HUES6 (cell line): ENCODE results near the gene PIEZO1.
A peak's percentile ranks its signal among the peaks of the same experiment; 100 is the strongest.

ENCODE experiments used
- H3K27ac ChIP-seq: 2 replicates; pipeline ENCODE4 v1.7.0; 2013; ENCODE audit warnings: low read depth, mild to moderate bottlenecking, low read length, inconsistent platforms
- H3K27me3 ChIP-seq: 2 replicates; pipeline ENCODE4 v1.6.1; 2013; ENCODE audit warnings: low read length; ENCODE audit not compliant: control insufficient read depth, insufficient read depth
- H3K36me3 ChIP-seq: 2 replicates; pipeline ENCODE4 v1.6.1; 2013; ENCODE audit warnings: low read length; ENCODE audit not compliant: control insufficient read depth, insufficient read depth
- H3K4me1 ChIP-seq: 2 replicates; pipeline ENCODE4 v1.6.1; 2013; ENCODE audit warnings: low read length; ENCODE audit not compliant: control insufficient read depth, insufficient read depth
- H3K4me3 ChIP-seq: 2 replicates; pipeline ENCODE4 v1.5.1; 2013; ENCODE audit warnings: low read depth, low read length
- H3K9ac ChIP-seq: one replicate; pipeline ENCODE4 v1.6.1; 2013; ENCODE audit warnings: mild to moderate bottlenecking, low read length
- H3K9me3 ChIP-seq: 2 replicates; pipeline ENCODE4 v1.6.1; 2013; ENCODE audit warnings: low read depth, low read length; ENCODE audit not compliant: control insufficient read depth, insufficient read depth

Gene PIEZO1, protein sequence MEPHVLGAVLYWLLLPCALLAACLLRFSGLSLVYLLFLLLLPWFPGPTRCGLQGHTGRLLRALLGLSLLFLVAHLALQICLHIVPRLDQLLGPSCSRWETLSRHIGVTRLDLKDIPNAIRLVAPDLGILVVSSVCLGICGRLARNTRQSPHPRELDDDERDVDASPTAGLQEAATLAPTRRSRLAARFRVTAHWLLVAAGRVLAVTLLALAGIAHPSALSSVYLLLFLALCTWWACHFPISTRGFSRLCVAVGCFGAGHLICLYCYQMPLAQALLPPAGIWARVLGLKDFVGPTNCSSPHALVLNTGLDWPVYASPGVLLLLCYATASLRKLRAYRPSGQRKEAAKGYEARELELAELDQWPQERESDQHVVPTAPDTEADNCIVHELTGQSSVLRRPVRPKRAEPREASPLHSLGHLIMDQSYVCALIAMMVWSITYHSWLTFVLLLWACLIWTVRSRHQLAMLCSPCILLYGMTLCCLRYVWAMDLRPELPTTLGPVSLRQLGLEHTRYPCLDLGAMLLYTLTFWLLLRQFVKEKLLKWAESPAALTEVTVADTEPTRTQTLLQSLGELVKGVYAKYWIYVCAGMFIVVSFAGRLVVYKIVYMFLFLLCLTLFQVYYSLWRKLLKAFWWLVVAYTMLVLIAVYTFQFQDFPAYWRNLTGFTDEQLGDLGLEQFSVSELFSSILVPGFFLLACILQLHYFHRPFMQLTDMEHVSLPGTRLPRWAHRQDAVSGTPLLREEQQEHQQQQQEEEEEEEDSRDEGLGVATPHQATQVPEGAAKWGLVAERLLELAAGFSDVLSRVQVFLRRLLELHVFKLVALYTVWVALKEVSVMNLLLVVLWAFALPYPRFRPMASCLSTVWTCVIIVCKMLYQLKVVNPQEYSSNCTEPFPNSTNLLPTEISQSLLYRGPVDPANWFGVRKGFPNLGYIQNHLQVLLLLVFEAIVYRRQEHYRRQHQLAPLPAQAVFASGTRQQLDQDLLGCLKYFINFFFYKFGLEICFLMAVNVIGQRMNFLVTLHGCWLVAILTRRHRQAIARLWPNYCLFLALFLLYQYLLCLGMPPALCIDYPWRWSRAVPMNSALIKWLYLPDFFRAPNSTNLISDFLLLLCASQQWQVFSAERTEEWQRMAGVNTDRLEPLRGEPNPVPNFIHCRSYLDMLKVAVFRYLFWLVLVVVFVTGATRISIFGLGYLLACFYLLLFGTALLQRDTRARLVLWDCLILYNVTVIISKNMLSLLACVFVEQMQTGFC (N-terminal part only)

DNA sequence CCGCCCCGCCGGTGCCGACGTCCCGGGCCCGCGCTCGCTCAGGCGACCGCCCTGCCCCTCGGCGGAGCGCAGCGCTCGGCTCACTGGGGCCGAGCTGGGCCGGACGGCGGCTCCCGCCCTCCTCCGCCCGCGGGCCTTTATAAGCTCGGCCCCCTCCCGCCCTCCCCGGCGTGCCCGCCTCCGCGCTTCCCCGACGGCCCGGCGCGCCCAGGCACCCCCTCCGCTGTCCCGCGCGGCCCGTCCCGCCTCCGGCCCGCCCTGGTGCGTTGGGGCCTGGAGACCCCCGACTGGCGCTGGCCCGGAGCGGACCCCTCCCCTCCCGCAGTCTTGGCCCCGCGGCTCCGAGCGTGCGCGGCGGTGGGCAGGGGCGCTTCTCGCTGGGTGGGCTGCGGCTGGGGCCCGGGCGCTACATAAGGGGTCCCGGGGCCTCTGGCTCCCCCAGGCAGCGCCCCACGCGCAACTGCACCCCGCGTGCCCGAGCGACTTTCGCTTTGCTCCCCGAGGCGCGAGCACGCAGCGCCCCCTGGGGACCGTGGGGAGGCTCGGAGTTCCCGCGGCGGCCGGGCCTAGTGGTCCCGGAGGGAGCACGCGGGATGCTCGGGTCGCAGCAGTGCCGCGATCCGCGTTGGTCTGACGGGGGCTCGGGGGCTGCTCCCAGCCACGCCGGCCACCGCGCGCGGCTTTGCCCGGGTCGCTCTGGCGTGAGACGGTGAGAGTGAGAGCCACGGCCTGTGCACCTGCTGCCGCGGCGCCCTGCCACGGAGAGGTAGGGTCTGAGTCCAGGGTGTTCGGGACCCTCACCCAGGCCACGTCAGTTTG, at the start of gene PIEZO1:
PIEZO1 (minus strand) TSS at position 115 of the 819 bp plus-strand sequence. CDS start 256 bp downstream, outside the sequence.
- no peaks in the 10 kb centered on the region for H3K9me3 ChIP-seq
- H3K9ac ChIP-seq: peak within 1 kb of the TSS; percentile 46
- no peaks in the 10 kb centered on the region for H3K36me3 ChIP-seq
- peaks cover 25% of the 10 kb centered on the region for H3K4me1 ChIP-seq
- peak within 1 kb of the TSS; percentile 56 for H3K4me3 ChIP-seq
- H3K27me3 ChIP-seq: peaks cover 75% of the 10 kb centered on the region
- no peak within 1 kb of the TSS for H3K27ac ChIP-seq

DNA sequence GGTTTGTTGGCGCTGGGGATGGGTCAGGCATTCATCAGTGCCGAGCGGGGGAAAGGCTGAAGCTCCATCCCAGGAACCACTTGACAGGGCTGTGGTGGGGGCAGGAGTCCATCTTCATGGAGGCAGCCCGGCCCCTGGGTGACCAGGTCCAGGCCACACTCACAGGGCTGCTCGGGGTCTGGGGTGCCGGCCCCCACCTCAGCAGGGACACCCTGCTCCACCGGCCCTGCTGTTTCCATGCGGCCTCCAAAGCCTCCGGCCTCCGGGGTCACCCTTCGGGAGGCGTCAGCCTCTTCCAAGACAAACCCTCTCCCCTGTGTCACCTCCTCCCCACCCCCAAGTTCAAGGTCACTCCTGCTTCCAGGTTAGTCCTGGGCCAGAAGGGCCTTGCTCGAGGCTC, 49.6 kb upstream of the PIEZO1 start:
- Histone ChIP-seq H3K9me3 (no peaks in the 10 kb centered on the region), H3K4me3 (no peak overlapping the region), H3K36me3 (peaks cover 16% of the 10 kb centered on the region), H3K27me3 (no peaks in the 10 kb centered on the region), H3K4me1 (no peaks in the 10 kb centered on the region), H3K27ac (no peak overlapping the region), H3K9ac (no peak overlapping the region)

DNA sequence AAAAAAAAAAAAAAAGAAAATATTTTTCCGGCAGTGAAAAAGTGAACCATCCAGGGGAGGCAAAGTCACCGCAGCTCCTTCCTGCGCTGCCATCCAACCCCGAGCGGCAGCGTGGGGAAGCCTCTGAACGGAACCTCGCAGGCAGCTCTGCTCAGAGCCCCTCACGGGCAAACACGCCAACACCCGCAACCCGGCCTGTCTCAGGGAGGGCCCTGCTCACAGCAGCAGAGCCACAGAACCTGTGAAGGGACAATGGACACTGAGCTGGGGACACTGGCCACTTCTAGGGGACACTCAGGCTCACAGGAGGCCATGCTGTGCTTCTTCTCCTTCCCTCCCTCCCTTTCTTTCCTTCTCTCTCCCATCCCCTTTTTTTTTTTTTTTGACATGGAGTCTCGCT, 48.1 kb upstream of the PIEZO1 start:
- Histone ChIP-seq H3K4me1 (no peaks in the 10 kb centered on the region), H3K36me3 (peaks cover 11% of the 10 kb centered on the region)

DNA sequence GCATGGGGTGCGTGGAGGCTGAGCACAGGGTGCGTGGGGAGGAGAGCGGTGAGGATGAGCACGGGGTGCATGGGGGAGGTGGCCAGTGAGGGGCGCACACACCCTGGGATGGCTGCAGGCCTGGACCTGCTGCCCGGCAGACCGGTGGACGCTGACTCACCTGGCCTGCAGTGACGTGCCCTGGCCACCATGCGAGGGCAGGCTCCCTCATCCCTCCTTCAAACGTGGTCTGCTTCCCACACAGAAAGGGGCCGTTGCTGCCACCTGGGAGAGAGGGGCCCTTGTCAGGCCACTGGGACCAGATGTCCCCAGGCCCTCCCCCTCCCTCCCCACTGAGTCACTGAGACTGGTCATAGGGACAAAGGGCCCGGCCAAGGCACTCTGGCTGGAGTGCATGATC, 46.8 kb upstream of the PIEZO1 start:
- H3K27me3 ChIP-seq: no peaks in the 10 kb centered on the region
- H3K9me3 ChIP-seq: no peaks in the 10 kb centered on the region
- H3K36me3 ChIP-seq: peaks cover 11% of the 10 kb centered on the region
- H3K9ac ChIP-seq: no peak overlapping the region
- H3K4me1 ChIP-seq: no peaks in the 10 kb centered on the region
- H3K27ac ChIP-seq: no peak overlapping the region
- no peak overlapping the region for H3K4me3 ChIP-seq

More for the DNA sequence above, 48.1 kb upstream of the PIEZO1 start:
- Histone ChIP-seq H3K9me3 (no peaks in the 10 kb centered on the region), H3K9ac (no peak overlapping the region), H3K27ac (no peak overlapping the region), H3K4me3 (no peak overlapping the region), H3K27me3 (no peaks in the 10 kb centered on the region)

DNA sequence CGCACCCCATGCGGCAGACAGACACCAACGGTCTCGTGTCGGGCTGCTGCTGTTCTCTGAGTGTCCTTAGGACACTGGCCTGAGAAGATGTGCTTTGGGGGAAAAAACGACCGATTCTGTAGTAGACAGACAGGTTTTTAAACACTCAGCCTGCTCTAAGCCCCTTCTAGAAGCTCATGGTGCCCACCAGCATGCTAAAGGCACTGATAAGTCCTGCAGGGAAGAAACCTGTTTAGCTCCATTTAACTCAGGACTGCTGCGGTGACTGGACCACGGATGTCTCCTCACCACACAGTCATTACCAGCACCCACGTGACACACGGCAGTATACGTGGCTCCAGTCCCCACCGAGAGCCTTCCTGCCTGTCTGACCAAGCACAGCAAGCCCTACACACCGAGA, 45.8 kb upstream of the PIEZO1 start:
- H3K36me3 ChIP-seq: peaks cover 11% of the 10 kb centered on the region
- no peak overlapping the region for H3K4me3 ChIP-seq
- H3K9me3 ChIP-seq: no peaks in the 10 kb centered on the region
- no peak overlapping the region for H3K27ac ChIP-seq
- no peaks in the 10 kb centered on the region for H3K27me3 ChIP-seq
- H3K4me1 ChIP-seq: no peaks in the 10 kb centered on the region
- no peak overlapping the region for H3K9ac ChIP-seq

DNA sequence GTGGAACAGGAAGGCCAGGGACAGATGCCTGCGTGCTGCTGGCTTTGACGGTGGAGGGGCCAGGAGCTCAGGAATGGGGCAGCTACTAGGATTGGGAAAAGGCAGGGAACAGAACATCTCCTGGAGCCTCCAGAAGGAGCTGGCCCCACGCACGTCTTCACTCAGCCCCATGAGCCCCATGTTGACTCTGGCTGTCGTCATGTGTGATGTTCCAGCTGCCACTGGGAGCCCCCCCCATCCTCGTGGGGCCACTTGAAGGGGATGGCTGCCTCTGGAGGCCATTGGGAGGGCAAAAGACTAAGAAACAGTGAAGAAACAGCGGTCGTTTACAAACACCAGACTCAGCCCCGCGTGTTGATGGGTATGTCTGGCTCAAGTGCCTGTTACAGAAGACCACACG, 45.2 kb upstream of the PIEZO1 start:
- no peaks in the 10 kb centered on the region for H3K27me3 ChIP-seq
- H3K36me3 ChIP-seq: peaks cover 6% of the 10 kb centered on the region
- no peaks in the 10 kb centered on the region for H3K9me3 ChIP-seq
- H3K4me3 ChIP-seq: no peak overlapping the region
- H3K9ac ChIP-seq: no peak overlapping the region
- H3K4me1 ChIP-seq: no peaks in the 10 kb centered on the region
- no peak overlapping the region for H3K27ac ChIP-seq

DNA sequence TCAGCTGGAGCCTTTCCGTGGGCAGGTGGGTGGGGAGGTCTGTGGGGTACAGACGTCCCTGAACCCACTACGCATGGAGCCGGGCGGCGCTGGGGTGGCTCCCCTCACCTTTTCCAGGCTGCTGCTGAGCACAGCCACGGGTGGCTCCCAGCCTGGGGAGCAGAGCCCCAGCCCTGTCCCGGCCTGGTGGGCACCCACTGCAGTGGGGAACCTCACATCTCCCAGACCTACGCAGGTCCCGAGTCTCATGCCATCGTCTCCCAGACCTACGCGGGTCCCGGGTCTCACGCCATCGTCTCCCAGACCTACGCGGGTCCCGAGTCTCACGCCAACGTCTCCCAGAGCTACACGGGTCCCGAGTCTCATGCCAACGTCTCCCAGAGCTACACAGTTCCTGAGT, 43.7 kb upstream of the PIEZO1 start:
- peaks cover 4% of the 10 kb centered on the region; the same call in 1 of the 2 replicates for H3K36me3 ChIP-seq
- H3K4me3 ChIP-seq: no peak overlapping the region
- H3K27ac ChIP-seq: no peak overlapping the region
- no peaks in the 10 kb centered on the region for H3K9me3 ChIP-seq
- H3K27me3 ChIP-seq: no peaks in the 10 kb centered on the region
- H3K9ac ChIP-seq: no peak overlapping the region
- H3K4me1 ChIP-seq: no peaks in the 10 kb centered on the region

DNA sequence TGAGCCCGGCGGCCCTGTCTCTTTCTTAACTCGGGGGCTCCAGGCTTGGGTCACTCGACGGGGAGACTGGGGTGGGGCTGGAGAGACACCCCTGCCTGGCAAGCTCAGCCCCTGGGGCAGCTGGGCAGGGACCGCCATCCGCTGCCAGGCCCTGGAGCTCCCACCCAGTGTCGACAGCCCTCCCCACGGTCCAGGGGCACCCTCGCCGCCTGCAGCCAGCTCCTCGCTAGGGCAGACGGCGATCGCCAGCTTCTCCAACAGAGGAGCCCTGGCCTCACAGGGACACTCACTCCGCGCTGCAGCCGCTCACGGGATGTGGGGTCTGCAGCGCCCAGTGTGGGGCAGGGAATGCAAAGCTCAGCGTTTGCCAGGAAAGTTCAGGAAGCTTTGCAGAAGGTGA, 42.7 kb upstream of the PIEZO1 start:
- H3K27me3 ChIP-seq: no peaks in the 10 kb centered on the region
- peaks cover 7% of the 10 kb centered on the region for H3K36me3 ChIP-seq
- no peaks in the 10 kb centered on the region for H3K9me3 ChIP-seq
- no peak overlapping the region for H3K27ac ChIP-seq
- no peak overlapping the region for H3K9ac ChIP-seq
- H3K4me1 ChIP-seq: no peaks in the 10 kb centered on the region
- H3K4me3 ChIP-seq: no peak overlapping the region

DNA sequence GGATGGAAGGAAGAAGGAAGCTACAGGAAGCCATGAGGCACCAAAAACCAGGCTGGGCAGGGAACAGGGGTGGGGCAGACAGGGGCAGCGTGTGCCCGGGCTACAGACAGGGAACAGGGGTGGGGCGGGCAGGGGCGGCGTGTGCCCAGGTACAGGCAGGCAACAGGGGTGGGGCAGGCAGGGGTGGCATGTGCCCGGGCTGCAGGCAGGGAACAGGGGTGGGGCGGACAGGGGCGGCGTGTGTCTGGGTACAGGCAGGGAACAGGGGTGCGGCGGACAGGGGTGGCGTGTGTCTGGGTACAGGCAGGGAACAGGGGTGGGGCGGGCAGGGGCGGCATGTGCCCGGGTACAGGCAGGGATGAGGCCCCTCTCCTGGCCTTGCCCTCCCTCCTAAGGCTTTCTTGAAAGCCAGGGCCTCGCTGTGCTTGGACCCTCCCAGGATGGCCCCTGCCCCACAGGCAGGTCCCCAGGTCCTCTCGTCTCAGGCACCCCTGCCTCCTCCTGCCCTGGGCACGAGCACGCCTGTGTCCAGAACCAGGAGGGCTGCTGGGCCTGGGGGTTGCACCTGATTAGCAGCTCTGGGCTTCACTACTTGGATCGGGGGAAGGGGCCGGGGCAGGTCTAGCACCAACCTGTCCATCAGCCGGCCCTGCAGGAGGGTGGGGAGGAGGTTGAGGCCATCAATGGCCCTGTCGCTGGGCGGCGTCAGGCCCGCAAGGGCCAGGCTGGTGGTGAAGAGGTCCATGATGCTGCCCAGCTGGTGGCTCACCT, 41.2 kb upstream of the PIEZO1 start:
- Histone ChIP-seq H3K27ac (no peak overlapping the region), H3K27me3 (no peaks in the 10 kb centered on the region), H3K4me3 (no peak overlapping the region), H3K9me3 (no peaks in the 10 kb centered on the region), H3K9ac (no peak overlapping the region), H3K36me3 (peaks cover 7% of the 10 kb centered on the region), H3K4me1 (no peaks in the 10 kb centered on the region)

DNA sequence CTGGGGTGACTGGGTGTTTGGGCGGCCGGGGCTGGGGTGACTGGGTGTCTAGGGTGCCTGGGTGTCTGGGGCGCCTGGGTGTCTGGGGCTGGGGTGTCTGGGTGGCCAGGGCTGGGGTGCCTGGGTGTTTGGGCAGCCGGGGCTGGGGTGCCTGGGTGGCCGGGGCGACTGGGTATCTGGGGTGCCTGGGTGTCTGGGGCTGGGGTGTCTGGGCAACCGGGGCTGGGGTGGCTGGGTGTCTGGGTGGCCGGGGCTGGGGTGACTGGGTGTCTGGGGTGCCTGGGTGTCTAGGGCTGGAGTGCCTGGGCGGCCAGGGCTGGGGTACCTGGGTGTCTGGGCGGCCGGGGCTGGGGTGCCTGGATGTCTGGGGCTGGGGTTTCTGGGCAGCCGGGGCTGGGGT, 40.1 kb upstream of the PIEZO1 start:
- Histone ChIP-seq H3K27ac (no peak overlapping the region), H3K9ac (no peak overlapping the region), H3K9me3 (no peaks in the 10 kb centered on the region), H3K27me3 (no peaks in the 10 kb centered on the region), H3K36me3 (peaks cover 7% of the 10 kb centered on the region), H3K4me3 (no peak overlapping the region), H3K4me1 (no peaks in the 10 kb centered on the region)
